GM18505 (cell line): ENCODE measurements around the gene DOC2A.
"Not testable (repeated sequence)": the region's sequence is repeated elsewhere in the genome, so short reads cannot be mapped to it uniquely, and the experiment has no call there.

ENCODE experiments used
- ATAC-seq: cut with Tn5 transposase; IDR thresholded peaks from one replicate; pipeline ENCODE4 v1.9.1; 2021; ENCODE audit not compliant: unreplicated experiment
- POLR2A ChIP-seq: IDR thresholded peaks from 4 replicates; pipeline ENCODE4 v1.6.1; 2011; ENCODE audit warnings: borderline replicate concordance; ENCODE audit not compliant: insufficient read depth, insufficient read length; ENCODE audit errors: extremely low read depth

DOC2A gene

GRCh38 chr16:30022887-30023286, 12.1 kb upstream of the DOC2A start, which contains the start of gene C16orf92:
Gene C16orf92 (plus strand): TSS chr16:30023198. CDS start chr16:30023341, 143 bp downstream.
- no peak for ATAC-seq
- no peak for TF ChIP-seq POLR2A

DNA sequence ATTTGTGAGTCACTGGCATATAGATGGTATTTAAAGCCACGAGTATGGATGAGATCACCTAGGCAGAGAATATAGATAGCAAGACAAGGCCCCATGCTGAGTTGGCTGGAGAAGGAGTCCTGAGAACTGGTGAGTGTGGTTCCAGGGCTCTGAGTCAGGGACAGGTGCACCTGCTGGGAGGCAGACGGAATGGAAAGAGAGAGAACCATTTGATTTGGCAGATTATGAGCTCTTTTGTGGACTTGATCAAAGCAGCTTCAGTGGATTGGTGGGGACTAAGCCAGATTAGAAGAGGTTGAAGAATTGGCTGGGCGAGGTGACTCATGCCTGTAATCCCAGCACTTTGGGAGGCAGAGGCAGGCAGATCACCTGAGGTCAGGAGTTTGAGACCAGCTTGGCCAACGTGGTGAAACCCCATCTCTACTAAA, 7.9 kb upstream of the DOC2A start:
- no peak for ATAC-seq
- TF ChIP-seq POLR2A: no peak

DNA sequence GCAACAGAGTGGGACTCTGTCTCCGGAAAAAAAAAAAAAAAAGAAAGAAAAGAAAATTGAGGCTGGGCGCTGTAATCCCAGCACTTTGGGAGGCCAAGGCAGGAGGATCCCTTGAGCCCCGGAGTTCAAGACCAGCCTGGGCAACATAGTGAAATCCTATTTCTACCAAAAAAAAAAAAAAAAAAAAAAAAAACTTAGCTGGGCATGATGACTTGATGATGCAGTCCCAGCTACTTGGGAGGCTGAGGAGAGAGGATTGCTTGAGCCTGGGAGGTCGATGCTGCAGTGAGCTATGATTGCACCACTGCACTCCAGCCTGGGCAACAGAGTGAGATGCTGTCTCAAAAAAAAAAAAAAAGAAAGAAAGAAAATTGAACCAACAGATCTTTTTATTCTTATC, 7.1 kb upstream of the DOC2A start:
- ATAC-seq: not testable (repeated sequence)

DNA sequence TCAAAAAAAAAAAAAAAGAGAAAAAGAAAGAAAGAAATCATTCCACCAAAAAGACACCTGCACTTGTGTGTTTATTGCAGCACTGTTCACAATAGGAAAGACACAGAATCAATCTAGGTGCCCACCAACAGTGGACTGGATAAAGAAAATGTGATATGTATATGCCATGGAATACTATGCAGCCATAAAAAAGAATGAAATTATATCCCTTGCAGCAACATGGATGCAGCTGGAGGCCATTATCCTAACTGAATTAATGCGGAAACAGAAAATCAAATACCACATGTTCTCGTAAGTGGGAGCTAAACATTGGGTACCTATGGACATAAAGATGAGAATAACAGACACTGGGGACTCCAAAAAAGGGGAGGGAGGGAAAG, 6.4 kb upstream of the DOC2A start:
- no peak for TF ChIP-seq POLR2A
- no peak for ATAC-seq

GRCh38 chr16:30016555-30017276, 5.9 kb upstream of the DOC2A start:
- no peak for ATAC-seq
- TF ChIP-seq POLR2A: no peak

DNA sequence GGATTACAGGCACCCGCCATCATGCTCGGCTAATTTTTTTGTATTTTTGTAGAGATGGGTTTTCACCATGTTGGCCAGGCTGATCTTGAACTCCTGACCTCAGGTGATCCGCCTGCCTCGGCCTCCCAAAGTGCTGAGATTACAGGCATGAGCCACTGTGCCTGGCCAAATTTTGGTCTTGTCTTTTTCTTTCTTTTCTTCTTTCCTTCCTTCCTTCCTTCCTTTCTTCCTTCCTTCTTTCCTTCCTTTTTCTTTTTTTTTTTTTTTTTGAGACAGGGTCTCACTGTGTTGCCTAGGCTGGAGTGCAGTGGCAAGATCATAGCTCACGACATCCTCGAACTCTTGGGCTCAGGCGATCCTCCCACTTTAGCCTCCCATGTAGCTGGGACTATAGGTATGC, 4.6 kb upstream of the DOC2A start:
- ATAC-seq: not testable (repeated sequence)

GRCh38 chr16:30012598-30012997, 1.8 kb upstream of the DOC2A start:
- not testable (repeated sequence) for ATAC-seq

DNA sequence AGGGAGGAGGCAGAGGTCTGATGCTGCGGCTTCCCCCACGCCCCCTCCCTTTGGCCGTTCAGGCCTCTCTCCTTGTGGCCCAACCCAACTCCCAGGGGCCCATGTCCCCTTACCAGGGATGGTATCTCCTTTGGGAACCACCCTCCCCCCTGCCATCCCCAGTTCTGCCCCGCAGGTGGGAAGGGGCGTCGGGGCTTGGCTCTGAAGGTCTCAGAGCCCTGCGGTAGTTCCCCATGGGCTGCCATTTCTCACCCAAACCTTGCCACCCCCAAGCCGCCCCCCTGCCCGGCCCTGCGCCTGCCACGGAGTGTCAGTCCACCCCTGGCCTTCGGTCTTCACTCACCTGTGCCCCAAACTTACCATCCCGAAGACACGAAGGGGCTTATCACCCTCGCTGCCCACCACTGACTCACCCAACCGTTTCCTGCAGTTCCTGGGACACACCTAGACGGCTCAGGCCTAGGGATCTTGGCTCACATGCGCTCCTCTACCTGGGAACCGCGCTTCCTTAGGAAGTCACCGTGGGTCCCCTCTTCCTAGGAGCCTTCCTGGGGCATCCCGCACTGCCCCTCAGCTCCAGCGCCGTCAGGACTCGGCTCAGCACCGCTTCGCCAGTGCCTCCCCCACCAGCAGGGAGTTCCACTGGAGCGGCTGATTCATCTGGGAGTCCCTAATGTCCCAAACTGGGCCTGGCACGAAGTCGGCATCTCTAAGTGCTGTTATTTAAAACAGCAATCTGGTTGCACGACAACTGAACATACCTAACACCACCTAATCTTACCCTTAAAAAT, 1.1 kb upstream of the DOC2A start:
- no peak for TF ChIP-seq POLR2A
- no peak for ATAC-seq

GRCh38 chr16:30009990-30010843, 610 bp downstream of the DOC2A start:
- ATAC-seq: no peak
- TF ChIP-seq POLR2A: no peak

- no peak for TF ChIP-seq POLR2A
- ATAC-seq: no peak
Measured at GRCh38 chr16:30009085-30009862, 1.6 kb downstream of the DOC2A start.

DNA sequence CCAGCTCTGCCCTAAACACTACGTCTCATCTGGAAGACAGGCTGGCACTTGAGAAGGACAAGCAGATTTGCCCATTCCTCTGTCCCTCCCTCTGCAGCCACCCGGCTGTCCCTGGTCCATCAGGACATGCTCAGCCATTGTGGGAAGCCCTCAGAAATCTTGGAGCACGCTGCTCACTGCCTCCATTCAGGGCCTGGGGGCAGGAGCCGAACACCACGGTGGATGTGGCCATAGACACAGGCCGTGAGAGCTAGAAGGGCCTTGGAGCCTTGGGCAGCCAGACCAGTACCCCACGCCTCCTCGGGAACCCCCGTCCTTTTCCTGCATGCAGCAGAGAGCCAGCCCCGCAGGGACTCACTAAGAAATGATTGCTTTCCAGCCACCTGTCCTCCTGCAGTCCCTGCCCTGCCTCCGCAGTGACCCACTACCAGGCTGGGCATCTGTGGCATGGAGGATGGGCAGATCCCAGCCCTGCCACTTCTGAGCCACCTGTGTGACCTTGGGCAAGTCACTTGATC, 3.4 kb downstream of the DOC2A start:
- no peak for ATAC-seq
- TF ChIP-seq POLR2A: no peak

GRCh38 chr16:30006659-30007377, 4.0 kb downstream of the DOC2A start:
- no peak for ATAC-seq

GRCh38 chr16:30006095-30006473, 4.7 kb downstream of the DOC2A start:
- no peak for TF ChIP-seq POLR2A
- no peak for ATAC-seq

More at GRCh38 chr16:30006659-30007377, 4.0 kb downstream of the DOC2A start:
- no peak for TF ChIP-seq POLR2A
